Vagina (tissue), 2 donors: ENCODE measurements around the gene LIPE. TPM values are rescaled to one million over a fixed set of nuclear protein-coding genes. Genes with fewer than 3 reads are reported as not detected.

ENCODE experiments used
- DNase-seq, 2 donors: peaks; one replicate each; pipeline ENCODE4 v3.0.0-alpha.2; 2017; ENCODE audit errors: extremely low spot score in 2 of 2
- H3K27ac ChIP-seq: fragments of 200-600 bp; sonication (generic); one replicate; pipeline ENCODE4 v1.5.1; 2019
- H3K27me3 ChIP-seq: fragments of 200-600 bp; sonication (generic); one replicate; pipeline ENCODE4 v1.5.1; 2019
- H3K36me3 ChIP-seq, 2 donors: fragments of 200-600 bp; sonication (generic); one replicate each; pipeline ENCODE4 v1.5.1; 2017 to 2019
- H3K4me1 ChIP-seq: fragments of 200-600 bp; sonication (generic); one replicate; pipeline ENCODE4 v1.5.1; 2019
- H3K4me3 ChIP-seq, 2 donors: fragments of 200-600 bp; sonication (generic); 1 replicate in 1 of 2; 2 replicates in 1 of 2; pipeline ENCODE4 v1.5.1; 2016 to 2019
- H3K9me3 ChIP-seq: fragments of 200-600 bp; sonication (generic); one replicate; pipeline ENCODE4 v1.5.1; 2019
- POLR2A ChIP-seq, 2 donors: fragments of 450-650 bp; IDR thresholded peaks; one replicate each; pipeline ENCODE4 v1.6.1; 2017; ENCODE audit warnings: antibody characterized with exemption in 2 of 2, mild to moderate bottlenecking in 2 of 2, moderate library complexity in 2 of 2
- POLR2AphosphoS5 ChIP-seq, 2 donors: sonication (generic); formaldehyde crosslinking; IDR thresholded peaks; one replicate each; pipeline ENCODE4 v1.9.0; 2017; ENCODE audit warnings: antibody characterized with exemption in 2 of 2, mild to moderate bottlenecking in 2 of 2, low read depth in 1 of 2; ENCODE audit not compliant: insufficient read depth in 1 of 2
- intact Hi-C: fragments of 100-400 bp; cut with DNase I; formaldehyde crosslinking; loops from one replicate; pipeline ENCODE4 v1.15.1; 2023
- total RNA-seq: library from RNA; depleted of rRNA; stranded (reverse); fragments of >200 nt; gene quantifications from one replicate; pipeline ENCODE4 v1.2.3, GENCODE V29; 2016
- TF ChIP-seq, protein P1 (sequence below), 3 experiments: fragments of 450-650 bp in 2 of 3; fragments of 200-600 bp in 1 of 3; sonication (generic) in 1 of 3; IDR thresholded peaks; one replicate each; pipeline ENCODE4 v1.5.1; 2017 to 2019; ENCODE audit warnings: antibody characterized with exemption in 3 of 3, mild to moderate bottlenecking in 2 of 3, moderate library complexity in 2 of 3

LIPE gene
- total RNA-seq, 1 donor from 2014 or later: 102 TPM

DNA sequence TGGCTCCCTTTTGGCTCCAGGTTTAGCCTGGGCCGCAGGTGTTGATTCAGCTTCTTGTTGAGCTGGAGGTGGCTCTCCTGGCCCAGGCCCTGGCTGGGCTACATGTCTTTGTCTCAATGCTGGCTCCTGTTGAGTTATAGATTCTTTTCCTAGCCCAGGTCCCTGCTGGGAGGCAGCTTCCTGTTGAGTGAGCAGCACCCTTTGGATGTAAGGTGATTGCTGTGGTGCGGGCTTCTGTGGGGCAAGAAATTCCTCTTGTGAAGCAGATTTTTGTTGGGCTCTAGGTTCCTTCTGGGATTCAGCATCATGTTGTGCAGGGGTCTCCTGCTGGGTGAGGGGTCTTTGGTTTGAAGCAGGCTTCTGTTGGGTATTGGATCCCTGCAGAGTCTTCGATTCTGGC lies 545 bp downstream of the LIPE start:
- intact Hi-C loops: no loop called here
- peaks cover 7% of the 10 kb centered on the region for H3K27me3 ChIP-seq
- H3K4me3 ChIP-seq: no peak overlapping the region
- no peaks in the 10 kb centered on the region for H3K36me3 ChIP-seq
- TF ChIP-seq, protein P1, sequence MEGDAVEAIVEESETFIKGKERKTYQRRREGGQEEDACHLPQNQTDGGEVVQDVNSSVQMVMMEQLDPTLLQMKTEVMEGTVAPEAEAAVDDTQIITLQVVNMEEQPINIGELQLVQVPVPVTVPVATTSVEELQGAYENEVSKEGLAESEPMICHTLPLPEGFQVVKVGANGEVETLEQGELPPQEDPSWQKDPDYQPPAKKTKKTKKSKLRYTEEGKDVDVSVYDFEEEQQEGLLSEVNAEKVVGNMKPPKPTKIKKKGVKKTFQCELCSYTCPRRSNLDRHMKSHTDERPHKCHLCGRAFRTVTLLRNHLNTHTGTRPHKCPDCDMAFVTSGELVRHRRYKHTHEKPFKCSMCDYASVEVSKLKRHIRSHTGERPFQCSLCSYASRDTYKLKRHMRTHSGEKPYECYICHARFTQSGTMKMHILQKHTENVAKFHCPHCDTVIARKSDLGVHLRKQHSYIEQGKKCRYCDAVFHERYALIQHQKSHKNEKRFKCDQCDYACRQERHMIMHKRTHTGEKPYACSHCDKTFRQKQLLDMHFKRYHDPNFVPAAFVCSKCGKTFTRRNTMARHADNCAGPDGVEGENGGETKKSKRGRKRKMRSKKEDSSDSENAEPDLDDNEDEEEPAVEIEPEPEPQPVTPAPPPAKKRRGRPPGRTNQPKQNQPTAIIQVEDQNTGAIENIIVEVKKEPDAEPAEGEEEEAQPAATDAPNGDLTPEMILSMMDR (IDR thresholded peaks at IDR 0.05): no peak
- TF ChIP-seq POLR2AphosphoS5 (IDR thresholded peaks at IDR 0.05; ENCODE audit: insufficient read depth in 1 of 2, low read depth in 1 of 2): no peak
- no peak for TF ChIP-seq POLR2A (IDR thresholded peaks at IDR 0.05)
- no peaks in the 10 kb centered on the region for H3K9me3 ChIP-seq
- no peak overlapping the region for H3K27ac ChIP-seq
- peaks cover 29% of the 10 kb centered on the region for H3K4me1 ChIP-seq
- no peak for DNase-seq

DNA sequence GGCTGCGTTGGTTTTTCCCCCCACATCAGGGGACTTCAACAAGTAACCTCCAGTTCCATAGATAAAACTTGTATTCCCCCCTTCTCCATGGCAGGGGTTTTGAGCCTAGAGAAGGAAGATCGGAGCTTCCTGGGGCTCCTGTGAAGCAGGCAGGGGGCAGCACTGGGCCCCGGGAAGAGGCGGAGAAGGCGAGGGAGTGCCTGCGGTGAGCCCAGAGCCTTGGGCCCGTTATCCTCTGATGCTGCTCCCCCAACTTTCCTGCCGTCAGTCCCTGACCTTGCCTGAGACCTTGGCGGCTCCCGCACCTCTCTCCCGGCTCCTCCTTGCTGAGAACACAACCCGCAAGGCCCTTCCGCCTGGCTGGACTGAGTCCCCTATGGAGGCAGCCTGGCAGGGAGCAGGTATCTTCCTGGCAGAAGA lies 2.5 kb downstream of the LIPE start:
- Histone ChIP-seq H3K27me3 (peaks cover 7% of the 10 kb centered on the region), H3K4me3 (peak overlapping the region in 1 of 2 donors; percentile 50), H3K4me1 (peaks cover 40% of the 10 kb centered on the region), H3K36me3 (no peaks in the 10 kb centered on the region), H3K9me3 (no peaks in the 10 kb centered on the region), H3K27ac (no peak overlapping the region)
- no peak for DNase-seq
- TF ChIP-seq POLR2AphosphoS5 (IDR thresholded peaks at IDR 0.05; ENCODE audit: insufficient read depth in 1 of 2, low read depth in 1 of 2): no peak
- TF ChIP-seq POLR2A (IDR thresholded peaks at IDR 0.05): no peak
- TF ChIP-seq, protein P1 (IDR thresholded peaks at IDR 0.05): no peak
- intact Hi-C loops: no loop called here

DNA sequence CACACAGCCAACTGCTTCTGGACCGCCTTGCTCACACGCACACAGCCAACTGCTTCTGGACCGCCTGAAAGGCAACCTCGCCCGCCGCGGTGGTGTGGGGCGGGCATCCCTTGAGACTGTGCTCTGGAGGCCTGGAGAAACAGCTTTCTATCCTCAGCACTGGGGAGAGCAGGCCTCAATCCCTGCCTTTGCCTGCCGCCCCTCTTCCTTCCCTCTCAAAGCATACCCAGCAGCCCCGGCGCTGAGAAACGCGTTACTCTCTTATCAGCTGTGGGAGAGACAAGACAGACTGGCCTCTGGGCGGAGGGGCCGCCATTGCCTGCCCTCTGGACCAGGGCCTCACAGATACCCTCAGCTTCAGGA lies 2.9 kb downstream of the LIPE start:
- TF ChIP-seq POLR2A (IDR thresholded peaks at IDR 0.05) (no peak), POLR2AphosphoS5 (IDR thresholded peaks at IDR 0.05; ENCODE audit: insufficient read depth in 1 of 2, low read depth in 1 of 2) (no peak)
- no peak for DNase-seq
- Histone ChIP-seq H3K4me1 (peaks cover 40% of the 10 kb centered on the region), H3K36me3 (no peaks in the 10 kb centered on the region), H3K27ac (no peak overlapping the region), H3K27me3 (peaks cover 7% of the 10 kb centered on the region), H3K4me3 (peak overlapping the region; percentile 50 to 57), H3K9me3 (no peaks in the 10 kb centered on the region)
- intact Hi-C loops: no loop called here

DNA sequence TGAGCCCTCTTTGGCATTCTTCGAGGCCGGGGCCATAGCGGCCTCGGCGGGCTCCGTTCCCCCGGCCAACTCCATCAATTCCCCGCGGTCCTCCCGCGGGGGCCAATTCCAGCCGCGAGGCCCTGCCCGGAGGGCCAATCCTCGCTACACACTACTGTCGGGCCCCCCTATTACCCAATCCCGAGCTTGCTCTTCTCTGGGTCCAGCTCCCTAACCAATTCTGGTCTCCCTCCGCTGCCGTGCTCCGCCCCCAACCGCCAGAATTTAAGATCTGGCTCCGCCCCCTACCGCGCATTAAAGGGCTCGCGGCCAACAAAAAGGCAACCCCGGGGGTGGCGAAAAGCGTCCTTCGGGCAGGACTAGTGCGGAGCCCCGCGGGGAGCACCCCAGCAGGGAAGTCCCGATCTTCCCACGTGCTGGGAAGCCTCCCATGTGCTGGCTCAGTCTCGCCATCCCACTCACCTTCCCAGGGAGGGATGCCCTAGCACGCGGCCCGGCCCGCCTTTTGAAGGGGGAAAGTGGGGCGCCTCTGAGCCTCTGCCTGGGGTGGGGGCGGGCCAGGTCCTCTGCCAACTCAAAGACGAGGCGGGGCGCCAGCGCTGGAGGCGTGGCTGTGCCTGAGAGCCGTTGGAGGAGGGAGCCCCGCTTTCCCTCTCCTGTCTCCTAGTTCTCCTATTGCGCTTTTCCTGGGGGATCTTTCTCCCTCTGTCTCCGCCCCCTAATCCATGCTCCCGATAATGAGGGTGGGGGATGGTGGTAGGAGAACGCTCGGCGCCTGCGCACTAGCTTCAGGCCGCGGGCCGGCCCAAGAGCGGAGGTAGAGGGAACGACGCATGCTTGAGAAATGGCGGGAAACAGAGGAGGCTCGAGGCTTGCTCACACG lies 3.5 kb downstream of the LIPE start:
- intact Hi-C loops: no loop called here
- TF ChIP-seq, protein P1 (IDR thresholded peaks at IDR 0.05): no peak
- peak; percentile 53 to 75 for TF ChIP-seq POLR2AphosphoS5 (IDR thresholded peaks at IDR 0.05; ENCODE audit: insufficient read depth in 1 of 2, low read depth in 1 of 2)
- no peaks in the 10 kb centered on the region for H3K9me3 ChIP-seq
- no peaks in the 10 kb centered on the region for H3K36me3 ChIP-seq
- no peak for DNase-seq
- H3K4me1 ChIP-seq: peaks cover 40% of the 10 kb centered on the region
- peak overlapping the region; percentile 42 for H3K27ac ChIP-seq
- peak overlapping the region; percentile 50 to 57 for H3K4me3 ChIP-seq
- peaks cover 7% of the 10 kb centered on the region for H3K27me3 ChIP-seq

DNA sequence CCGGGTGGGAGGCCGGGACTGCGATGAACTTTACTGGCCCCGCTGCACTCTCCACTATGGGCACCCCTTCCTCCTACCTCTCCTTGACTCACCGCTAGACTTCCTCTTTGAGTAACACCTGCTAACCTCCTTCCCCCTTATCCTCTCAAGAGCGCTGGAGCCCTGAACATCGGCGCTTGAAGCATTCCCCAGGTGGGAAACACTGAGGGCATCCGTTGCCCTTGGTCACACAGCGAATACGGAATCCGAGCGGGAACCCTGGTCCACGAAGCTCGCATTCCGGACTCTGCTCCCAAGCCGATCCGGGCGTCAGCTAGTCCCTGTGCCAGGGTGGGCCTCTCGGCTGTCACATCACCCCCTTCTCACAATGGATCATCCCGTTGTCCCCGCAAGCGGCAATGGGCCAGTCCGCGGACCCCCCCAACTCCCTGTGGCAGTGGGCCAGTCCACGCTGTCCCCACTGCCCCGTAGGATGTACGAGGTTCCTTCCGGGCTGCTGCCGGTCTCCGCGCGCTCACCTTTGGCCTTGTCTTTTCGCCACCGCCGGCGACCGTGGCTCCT lies 4.2 kb downstream of the LIPE start:
- Histone ChIP-seq H3K4me3 (peak overlapping the region; percentile 50 to 57), H3K27ac (peak overlapping the region; percentile 42), H3K4me1 (peaks cover 40% of the 10 kb centered on the region), H3K36me3 (no peaks in the 10 kb centered on the region), H3K9me3 (no peaks in the 10 kb centered on the region), H3K27me3 (peaks cover 7% of the 10 kb centered on the region)
- intact Hi-C loops: no loop called here
- no peak for DNase-seq
- TF ChIP-seq POLR2AphosphoS5 (IDR thresholded peaks at IDR 0.05; ENCODE audit: insufficient read depth in 1 of 2, low read depth in 1 of 2): no peak
- TF ChIP-seq, protein P1 (IDR thresholded peaks at IDR 0.05): no peak
- no peak for TF ChIP-seq POLR2A (IDR thresholded peaks at IDR 0.05)
